NCI-H524 treated with DMSO at 0.1 percent for 48 hours (cell line): ENCODE measurements around the gene SYT6.

Experiments
- DNase-seq: peaks from one replicate; lab custom pipeline; 2025; lab: John Stamatoyannopoulos, UW

The SYT6 gene

GRCh38 chr1:114154963-114155322 lies 1.3 kb upstream of the SYT6 start:
- DNase-seq, result peak; percentile 65

DNA sequence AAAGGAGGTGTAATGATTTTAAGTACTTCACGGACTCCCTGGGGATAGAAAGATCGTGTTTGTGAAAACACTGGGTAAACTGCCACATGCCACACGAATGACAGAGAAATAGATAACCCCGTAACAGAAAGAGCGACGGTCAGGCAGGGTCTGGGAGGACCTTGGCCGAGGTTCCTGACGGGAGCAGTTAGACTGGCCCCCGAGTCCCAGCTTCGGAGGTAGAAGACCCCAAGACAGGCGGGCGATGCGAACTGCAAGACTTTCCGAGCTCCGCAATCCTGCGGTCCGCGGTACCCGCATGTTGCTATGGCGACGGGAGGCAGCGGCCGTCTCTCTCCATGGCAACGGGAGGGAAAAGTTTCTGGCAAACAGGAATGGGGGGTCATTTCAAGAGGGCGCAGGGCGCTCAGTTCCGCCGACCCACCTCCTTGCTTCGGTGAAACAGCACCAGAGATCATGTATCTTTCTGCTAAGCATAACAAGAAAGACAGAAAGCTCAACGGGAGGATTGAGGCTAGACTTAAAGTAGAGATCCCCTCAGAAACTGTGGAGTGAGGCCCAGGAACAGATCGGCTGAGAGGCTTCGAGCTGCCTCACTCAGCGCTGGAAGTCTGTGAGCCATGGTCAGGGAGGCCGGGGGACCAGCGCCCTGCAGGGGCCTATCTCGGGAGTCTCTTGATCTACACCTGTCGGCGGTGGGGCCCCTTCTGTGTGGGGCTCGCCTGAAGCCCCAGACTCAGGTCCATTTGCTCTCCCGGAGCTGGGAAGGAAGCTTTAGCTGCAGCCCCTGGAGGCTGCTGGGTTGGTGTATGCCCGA lies 685 bp upstream of the SYT6 start:
- DNase-seq, result peak; percentile 22

DNA sequence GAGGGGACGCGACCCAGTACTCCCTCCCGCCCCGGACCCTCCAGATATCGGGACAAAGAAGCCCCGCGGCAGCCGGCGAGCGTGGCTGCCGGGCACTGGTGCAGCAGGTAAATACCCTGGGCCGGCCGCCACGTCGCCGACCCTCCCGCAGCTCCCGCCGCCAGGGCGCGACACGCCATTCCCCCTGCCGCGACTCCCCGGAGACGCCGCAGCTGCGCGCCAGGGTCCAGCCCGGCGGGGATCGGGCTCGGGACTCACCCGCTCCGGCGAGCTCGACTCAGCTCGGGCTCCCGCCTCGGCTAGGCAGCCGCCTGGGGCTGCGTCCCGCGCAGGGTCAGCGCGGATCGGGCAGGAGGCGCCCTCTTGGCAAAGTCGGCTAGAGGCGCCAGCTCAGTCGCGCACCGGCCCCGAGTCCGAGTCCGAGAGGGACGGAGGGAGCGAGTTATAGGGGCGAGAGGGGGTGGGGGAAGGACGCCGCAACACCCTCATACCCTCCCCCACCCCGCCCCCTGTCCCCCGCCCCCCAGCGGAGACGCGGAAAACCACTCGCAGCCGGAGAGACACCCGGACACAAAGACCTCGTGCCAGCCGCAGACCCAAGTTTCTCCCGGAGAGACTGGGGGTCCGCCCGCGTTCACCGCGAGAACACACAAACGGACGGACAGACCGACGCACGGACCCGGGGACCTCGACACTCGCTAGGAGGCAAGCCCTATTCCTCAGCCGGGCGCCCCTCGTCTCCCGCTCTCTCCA lies 985 bp downstream of the SYT6 start:
- no peak for DNase-seq

- no peak for DNase-seq
Measured at GRCh38 chr1:114152089-114152507, 1.6 kb downstream of the SYT6 start.

- DNase-seq, result no peak
Measured at GRCh38 chr1:114150016-114150415, 3.7 kb downstream of the SYT6 start.

- no peak for DNase-seq
Measured at GRCh38 chr1:114149211-114149610, 4.5 kb downstream of the SYT6 start.

DNA sequence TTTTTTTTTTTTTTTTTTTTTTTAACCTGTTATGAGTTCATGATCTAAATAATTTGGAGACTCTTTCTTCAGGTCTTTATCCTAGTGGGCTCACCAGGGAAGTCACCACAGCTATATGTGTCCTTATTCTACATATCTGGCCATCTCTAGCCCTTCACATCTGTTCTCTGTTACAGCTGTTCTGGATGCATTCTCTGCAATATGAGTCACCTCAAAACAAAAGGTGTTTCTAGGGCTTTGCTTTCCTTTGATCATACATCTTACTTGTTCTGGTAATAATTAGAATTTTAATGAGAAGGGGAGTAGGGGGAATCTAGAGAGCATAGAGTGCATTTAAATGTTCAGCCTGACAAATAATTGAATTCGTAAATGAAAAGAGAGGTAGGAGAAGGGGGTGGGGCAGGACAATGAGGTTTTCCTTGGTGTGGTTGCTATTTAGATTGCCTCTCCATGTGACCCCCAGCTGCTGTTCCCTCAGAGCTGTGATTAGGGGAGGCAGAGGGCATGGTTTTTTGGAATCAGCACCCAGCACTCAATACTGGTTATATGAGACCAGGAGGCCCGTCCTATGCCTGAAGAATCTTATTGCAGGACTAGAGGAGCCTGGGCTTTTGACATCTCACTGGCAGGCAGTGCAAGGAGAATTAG lies 8.0 kb downstream of the SYT6 start:
- DNase-seq, result no peak

- no peak for DNase-seq
Measured at GRCh38 chr1:114144016-114144415, 9.7 kb downstream of the SYT6 start.

GRCh38 chr1:114139540-114139939 lies 14.1 kb downstream of the SYT6 start:
- no peak for DNase-seq

DNA sequence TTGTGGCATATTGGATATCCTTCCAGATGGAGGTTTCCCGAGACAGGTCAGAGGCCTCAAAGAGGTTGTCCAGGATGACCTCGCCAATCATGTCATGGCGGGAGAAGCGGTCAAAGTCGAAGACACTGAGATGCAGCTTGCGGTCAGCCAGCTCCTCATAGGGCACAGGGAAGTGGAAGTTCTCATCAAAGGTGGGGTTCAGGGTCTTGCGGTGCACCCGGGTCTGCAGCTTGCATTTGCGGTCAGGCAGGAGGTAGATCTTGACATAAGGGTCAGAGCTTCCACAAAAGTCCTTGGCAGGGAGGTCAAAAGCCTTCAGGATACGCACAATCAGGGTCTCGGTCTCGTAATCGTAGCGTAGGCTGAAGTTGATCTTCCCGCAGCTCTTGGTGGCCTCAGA lies 16.2 kb downstream of the SYT6 start:
- DNase-seq, result no peak

DNA sequence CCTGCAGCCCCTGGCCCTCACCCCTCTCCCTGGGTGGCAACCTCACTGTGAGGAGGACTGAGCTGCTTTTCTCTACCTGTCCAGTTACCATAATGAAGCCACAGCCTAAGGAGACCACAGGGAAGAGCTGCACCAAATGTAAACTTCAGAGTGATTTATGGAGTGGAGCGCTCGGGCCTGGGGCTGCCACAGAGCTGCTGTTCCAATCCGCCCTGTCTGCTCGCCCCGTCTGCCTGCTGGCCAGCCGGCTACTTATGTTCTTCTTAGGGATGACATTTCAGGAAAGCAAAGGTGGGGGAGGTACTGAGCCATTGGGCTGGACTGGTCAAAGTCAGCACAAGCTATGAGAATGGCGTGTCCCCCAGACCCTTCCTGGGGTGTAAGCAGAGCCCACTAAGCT lies 17.9 kb downstream of the SYT6 start:
- no peak for DNase-seq

DNA sequence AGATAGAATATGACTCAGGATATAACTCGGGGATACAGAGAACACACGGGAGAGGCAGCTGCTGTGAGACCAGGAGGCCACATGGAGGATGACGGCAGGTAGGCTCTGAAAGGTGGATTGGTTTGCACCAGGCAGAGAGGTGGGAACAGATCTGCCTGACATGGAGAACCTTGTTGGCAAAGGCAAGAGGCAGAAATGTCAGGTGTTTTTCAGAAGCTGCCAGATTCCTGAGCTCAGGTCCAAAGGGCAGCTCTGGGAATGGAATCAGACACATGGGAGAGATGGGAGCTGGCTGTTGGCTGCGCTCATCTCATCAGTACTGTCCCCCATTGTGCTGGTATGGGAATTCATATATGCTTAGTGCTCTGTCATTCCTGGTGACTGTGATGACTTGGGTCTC lies 19.2 kb downstream of the SYT6 start:
- no peak for DNase-seq

DNA sequence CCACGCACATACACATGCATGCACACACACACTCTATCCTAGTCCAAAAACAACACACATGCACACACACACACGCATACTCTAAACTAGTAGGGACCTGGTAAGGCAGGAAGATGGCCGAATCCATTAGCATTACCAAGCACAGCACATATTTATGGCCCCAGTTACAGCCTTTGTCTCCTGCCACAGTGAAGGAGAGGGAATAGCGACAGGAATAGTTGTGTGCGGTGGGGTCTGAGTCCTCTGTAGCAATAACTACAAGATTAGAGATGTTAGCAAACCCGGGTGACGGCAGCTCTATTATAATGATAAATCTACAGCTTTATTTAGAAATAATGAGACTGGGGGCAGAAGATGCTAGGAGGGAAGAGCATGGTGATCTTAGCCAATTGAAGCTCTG lies 20.5 kb downstream of the SYT6 start:
- no peak for DNase-seq

DNA sequence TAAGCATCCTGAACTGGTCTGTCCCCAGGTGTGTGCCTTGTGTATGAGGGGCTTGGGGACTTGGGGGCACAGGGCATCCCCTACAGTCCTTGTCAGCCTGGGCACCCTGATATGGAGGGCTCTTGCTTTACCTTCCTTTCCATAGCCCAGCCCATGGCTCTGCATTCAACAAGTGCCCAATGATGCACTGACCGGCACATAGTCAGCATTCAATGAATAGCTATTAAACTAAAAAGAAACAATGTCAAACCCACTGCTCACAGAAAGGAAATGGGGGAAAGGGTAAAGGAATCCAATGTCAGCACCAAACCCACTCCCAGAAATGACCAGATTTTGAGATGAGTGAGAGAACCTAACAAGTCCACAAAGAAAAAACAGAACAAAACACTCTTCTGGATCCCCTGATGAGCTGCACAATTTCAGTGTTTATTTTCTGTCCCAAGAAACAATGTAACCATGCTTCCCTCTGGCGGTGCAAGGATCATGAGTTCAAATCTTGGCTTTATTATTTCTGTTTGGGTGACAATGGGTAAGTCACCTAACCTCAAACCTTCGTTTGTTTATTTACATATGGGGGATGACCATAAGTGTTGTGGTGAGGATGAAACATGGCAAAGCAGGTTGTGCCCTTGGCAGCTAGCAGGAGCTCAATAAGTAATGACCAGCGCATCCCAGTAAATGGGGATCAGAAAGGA lies 22.0 kb downstream of the SYT6 start:
- DNase-seq, result no peak

DNA sequence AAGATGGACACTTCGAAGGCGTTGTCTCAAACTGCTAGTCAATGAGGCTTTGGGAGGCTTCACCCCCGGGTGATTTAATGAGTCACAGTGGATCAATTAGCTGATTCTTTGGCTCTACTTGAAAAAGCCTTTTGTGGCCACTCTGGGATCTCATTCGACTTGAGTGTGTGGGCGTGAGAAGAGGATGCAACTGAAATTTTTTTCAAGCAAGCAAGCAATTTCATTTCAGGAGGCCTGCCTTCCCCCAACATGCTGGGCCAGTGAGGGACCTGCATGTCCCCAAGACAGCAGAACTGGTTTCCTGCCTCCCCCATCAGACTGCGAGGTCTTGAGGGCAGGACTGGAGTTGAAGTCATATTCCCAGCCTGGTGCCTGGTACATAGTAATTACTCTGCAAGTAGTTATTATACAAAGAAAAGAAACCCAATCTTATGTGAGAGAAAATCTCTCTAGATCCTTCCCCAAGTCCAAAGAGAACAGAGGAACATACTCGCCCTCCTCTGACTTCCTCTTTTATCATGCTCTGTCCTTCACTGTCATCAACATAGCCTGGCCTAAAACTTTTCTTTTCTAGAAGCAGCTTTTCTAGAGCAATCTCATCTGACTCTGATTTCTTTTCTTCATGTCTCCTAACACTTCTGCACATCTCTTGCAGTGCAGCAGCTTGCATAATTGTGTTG lies 22.7 kb downstream of the SYT6 start:
- DNase-seq, result no peak

GRCh38 chr1:114130213-114130612 lies 23.5 kb downstream of the SYT6 start:
- DNase-seq, result no peak

GRCh38 chr1:114128293-114128692 lies 25.4 kb downstream of the SYT6 start:
- no peak for DNase-seq

DNA sequence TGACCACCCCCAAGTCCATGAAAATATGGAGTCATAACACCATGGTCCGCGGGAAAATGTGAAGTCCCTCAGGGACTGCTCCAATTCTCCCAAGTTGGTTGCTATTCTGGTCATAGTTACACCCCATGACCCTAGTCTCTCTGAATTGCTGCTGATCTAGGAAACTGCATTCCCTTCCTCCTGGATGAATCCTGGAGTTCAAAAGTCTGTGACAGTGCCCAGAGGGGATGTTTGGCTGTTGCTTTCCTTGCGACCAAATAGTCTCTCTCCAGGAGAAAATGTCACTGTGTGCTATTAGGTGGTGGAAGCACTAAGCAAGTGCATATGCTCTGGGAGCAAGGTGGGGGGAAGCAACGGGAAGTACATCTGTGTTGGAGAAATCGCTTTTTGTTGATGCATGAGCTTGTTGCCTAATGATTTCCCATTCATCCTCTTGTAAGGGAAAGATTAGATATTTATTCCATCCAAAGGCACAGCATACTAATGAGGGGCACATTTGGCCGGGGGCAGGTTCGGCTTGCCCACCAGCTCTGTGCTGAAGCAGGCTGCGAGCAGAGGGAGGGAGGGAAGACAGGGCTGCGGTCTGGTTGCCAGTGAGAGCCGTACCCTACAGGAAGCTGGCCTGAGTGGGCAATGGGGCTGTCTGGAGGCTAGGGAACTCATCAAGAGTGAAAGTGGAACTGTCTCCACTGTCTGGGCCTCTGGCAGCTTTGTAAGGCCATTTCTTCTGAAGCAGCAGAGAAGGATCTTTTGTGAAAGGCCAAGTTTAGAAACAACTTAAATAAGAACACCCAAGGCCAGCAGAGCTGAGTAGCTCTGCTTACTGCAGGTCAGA lies 27.2 kb downstream of the SYT6 start:
- DNase-seq, result no peak

- no peak for DNase-seq
Measured at GRCh38 chr1:114124644-114125043, 29.0 kb downstream of the SYT6 start.

DNA sequence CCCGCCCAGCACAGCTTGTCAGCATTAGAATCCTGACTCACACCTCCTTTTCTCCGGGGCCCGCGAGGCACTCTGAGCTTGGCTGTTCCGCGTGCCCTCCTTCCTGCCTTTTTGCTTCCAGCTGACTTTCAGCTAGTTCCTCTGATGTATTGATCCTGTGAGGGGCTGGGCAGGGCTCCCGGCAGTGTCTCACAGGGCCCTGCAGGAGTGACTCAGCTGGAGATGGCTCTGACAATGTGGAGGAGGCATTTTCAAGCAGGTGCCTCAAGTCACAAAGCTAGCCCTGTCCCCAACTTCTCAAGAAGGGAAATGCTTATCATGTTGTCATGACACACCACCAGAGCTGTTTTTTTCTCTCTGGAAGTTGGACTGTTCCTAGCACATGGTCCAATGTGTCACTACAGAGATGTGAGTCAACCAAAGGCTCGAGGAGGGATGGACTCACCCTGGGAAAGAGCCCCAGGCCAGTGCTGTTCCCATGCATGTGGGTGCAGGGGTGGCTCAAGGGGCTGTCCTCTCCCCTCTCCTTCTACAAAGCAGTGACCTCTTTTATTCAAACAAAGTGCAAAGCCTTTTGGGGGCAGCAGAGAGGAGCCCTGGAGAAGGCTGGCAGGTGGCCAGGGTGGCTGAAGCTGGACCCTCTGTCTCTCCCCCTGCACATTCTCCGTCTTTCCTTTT lies 30.6 kb downstream of the SYT6 start:
- no peak for DNase-seq
